K562 (cell line): ENCODE measurements around the gene PRICKLE3. TPM values are rescaled to one million over a fixed set of nuclear protein-coding genes. Genes with fewer than 3 reads are reported as not detected.

Experiments
- ATAC-seq: fragments of 200-7000 bp; cut with Tn5 transposase; 3 replicates; pipeline ENCODE4 v1.9.1; 2020; ENCODE audit warnings: moderate library complexity
- BruUV-seq: library from RNA; stranded (reverse); fragments of 400-500 nt; replicated peaks from 2 replicates; lab custom pipeline; 2021; lab: Mats Ljungman, UMichigan
- CTCF ChIA-PET: fragments of 300-600 bp; formaldehyde crosslinking; extraction: SDS; loops from one replicate; lab custom pipeline; 2021; ENCODE audit warnings: low intra/inter-chr PET ratio; lab: Yijun Ruan, JAX
- POLR2A ChIA-PET: fragments of 300-600, 350-650 bp; sonication (Branson Sonifier 250); formaldehyde crosslinking; extraction: SDS; loops from one replicate; lab custom pipeline; 2021; ENCODE audit warnings: antibody characterized with exemption, inconsistent platforms; lab: Yijun Ruan, JAX
- DNase-seq, 4 experiments: peaks; one replicate each; pipeline versions ENCODE4 v3.0.0 to v3.0.0-alpha.2; 2011 to 2018; ENCODE audit warnings: low spot score in 3 of 4, mixed read lengths in 3 of 4; ENCODE audit errors: extremely low read depth in 1 of 4
- FAIRE-seq: peaks from 2 replicates; lab custom pipeline; 2011; peaks lifted over from hg19 to GRCh38; lab: Jason Lieb, UNC
- H2AFZ ChIP-seq: 2 replicates; pipeline ENCODE4 v1.6.0; 2011; ENCODE audit warnings: low read depth, low read length, control low read depth, inconsistent platforms
- H3K27ac ChIP-seq: fragments of 200-600 bp; 3 replicates; pipeline ENCODE4 v1.8.0; 2011; ENCODE audit warnings: low read depth, mild to moderate bottlenecking, control low read depth, inconsistent platforms, low read length, moderate library complexity, mixed read lengths; ENCODE audit errors: extremely low read depth
- H3K27me3 ChIP-seq, 2 experiments: fragments of 300-600 bp in 1 of 2; 2 replicates in 1 of 2; 3 replicates in 1 of 2; pipeline versions ENCODE4 v1.6.0 to v1.8.0; 2011; ENCODE audit warnings: inconsistent platforms in 2 of 2, low read length in 2 of 2, mild to moderate bottlenecking in 1 of 2, mixed read lengths in 1 of 2, moderate library complexity in 1 of 2; ENCODE audit not compliant: control insufficient read depth in 2 of 2, insufficient read depth in 2 of 2
- H3K36me3 ChIP-seq: fragments of 300-600 bp; 3 replicates; pipeline ENCODE4 v1.8.0; 2011; ENCODE audit warnings: mild to moderate bottlenecking, low read length, inconsistent platforms; ENCODE audit not compliant: control insufficient read depth, insufficient read depth
- H3K4me1 ChIP-seq, 2 experiments: fragments of 200-600 bp in 1 of 2; replicated peaks in 1 of 2; 2 replicates in 1 of 2; 3 replicates in 1 of 2; pipeline versions ENCODE4 v1.5.1 to v1.8.0; 2011; ENCODE audit warnings: inconsistent platforms in 2 of 2, low read length in 2 of 2, mild to moderate bottlenecking in 1 of 2, mixed read lengths in 1 of 2, moderate library complexity in 1 of 2; ENCODE audit not compliant: control insufficient read depth in 2 of 2, insufficient read depth in 2 of 2
- H3K4me2 ChIP-seq: 2 replicates; pipeline ENCODE4 v1.6.1; 2011; ENCODE audit warnings: low read length, control low read depth, inconsistent platforms, mixed read lengths; ENCODE audit not compliant: insufficient read depth
- H3K4me3 ChIP-seq: fragments of 200-600 bp; sonication (generic), shearing (Covaris generic); 2 replicates; pipeline ENCODE4 v1.5.1; 2016; ENCODE audit warnings: control low read depth, inconsistent platforms
- H3K79me2 ChIP-seq: fragments of 200-600 bp; 3 replicates; pipeline ENCODE4 v1.8.0; 2011; ENCODE audit warnings: low read length, inconsistent platforms; ENCODE audit not compliant: control insufficient read depth, insufficient read depth
- H3K9ac ChIP-seq, 2 experiments: 2 replicates each; pipeline versions ENCODE4 v1.6.0 to v1.6.1; 2011; ENCODE audit warnings: low read depth in 2 of 2, low read length in 2 of 2, control low read depth in 1 of 2, inconsistent platforms in 1 of 2, mild to moderate bottlenecking in 1 of 2, mixed read lengths in 1 of 2; ENCODE audit not compliant: insufficient read depth in 1 of 2
- H3K9me1 ChIP-seq: one replicate; pipeline ENCODE4 v1.6.0; 2011; ENCODE audit warnings: inconsistent platforms, mild to moderate bottlenecking, low read length, moderate library complexity; ENCODE audit not compliant: control insufficient read depth, insufficient read depth
- H3K9me3 ChIP-seq: replicated peaks from 2 replicates; pipeline ENCODE4 v1.5.1; 2011; ENCODE audit warnings: low read depth, low read length, inconsistent platforms; ENCODE audit not compliant: control insufficient read depth, insufficient read depth
- H4K20me1 ChIP-seq: replicated peaks from 2 replicates; pipeline ENCODE4 v1.6.1; 2011; ENCODE audit warnings: low read length, inconsistent platforms, mixed read lengths; ENCODE audit not compliant: control insufficient read depth, insufficient read depth
- HNRNPUL1 ChIP-seq: fragments of 200-400 bp; formaldehyde crosslinking; IDR thresholded peaks from 2 replicates; pipeline ENCODE4 v1.6.1; 2017; ENCODE audit warnings: low read length
- RBM39 ChIP-seq: fragments of 200-400 bp; formaldehyde crosslinking; optimal IDR thresholded peaks from 2 replicates; pipeline ENCODE3; 2018; ENCODE audit warnings: low read depth, low read length
- SMARCB1 ChIP-seq: IDR thresholded peaks from 2 replicates; pipeline ENCODE4 v1.6.1; 2011; ENCODE audit warnings: improper control_type of control experiment, low read depth; ENCODE audit not compliant: insufficient read length
- ZNF507 ChIP-seq: conservative IDR thresholded peaks from 2 replicates; pipeline ENCODE4 v1.6.1; 2017; ENCODE audit warnings: missing genetic modification characterization, missing compliant biosample characterization
- WGBS: fragments of 100-300 bp; shearing (Covaris generic); methylation state at CpG from one replicate; pipeline ENCODE4 v1.1.6; 2016; ENCODE audit warnings: low coverage, mixed read lengths; ENCODE audit not compliant: insufficient coverage; ENCODE audit errors: missing lambda C conversion rate; 5-methylcytosine and 5-hydroxymethylcytosine counted together
- in situ Hi-C: fragments of 300-500 bp; cut with MboI; formaldehyde crosslinking; loops from 4 replicates; pipeline ENCODE4 v1.15.0; 2018; ENCODE audit warnings: inconsistent platforms, mixed read lengths
- intact Hi-C: fragments of 100-400 bp; cut with micrococcal nuclease; formaldehyde crosslinking; loops from 2 replicates; pipeline ENCODE4 v1.14.2; 2022
- polyA plus RNA-seq, 8 experiments: library from polyadenylated mRNA; depleted of rRNA in 4 of 8; stranded (reverse) in 5 of 8; unstranded in 3 of 8; fragments of >200 nt; fragmentation: Nextera tagmentation in 2 of 8; fragmentation: Illumina TruSeq in 1 of 8; extraction: Ambion mirVana in 2 of 8; extraction: Trizol in 1 of 8; gene quantifications; 2 replicates each; pipeline versions ENCODE4 v1.2.1 to v1.2.3, GENCODE V29; 2011 to 2014; ENCODE audit warnings: inconsistent platforms in 1 of 8, missing spikeins in 1 of 8
- total RNA-seq, 7 experiments: library from RNA; depleted of rRNA in 6 of 7; stranded (reverse); fragments of >200 nt in 6 of 7; fragmentation: Illumina TruSeq in 2 of 7; extraction: Trizol in 2 of 7; gene quantifications; 2 replicates each; pipeline versions ENCODE4 v1.2.1 to v1.2.3, GENCODE V29; 2011 to 2021; ENCODE audit warnings: low replicate concordance in 1 of 7
- TF ChIP-seq, protein P1 (sequence below): sonication (generic); formaldehyde crosslinking; IDR thresholded peaks from 2 replicates; pipeline ENCODE4 v1.8.0; 2022; ENCODE audit warnings: missing genetic modification reagents, mild to moderate bottlenecking, moderate library complexity, borderline replicate concordance
- TF ChIP-seq, protein P2 (sequence below): fragments of 250-450 bp; sonication (Bioruptor Pico); IDR thresholded peaks from 2 replicates; pipeline ENCODE4 v1.8.0; 2021; ENCODE audit warnings: borderline replicate concordance, mild to moderate bottlenecking, moderate library complexity; ENCODE audit not compliant: poor library complexity, severe bottlenecking

Gene PRICKLE3
- total and polyA plus RNA-seq, 9 of the 15 experiments (the other 6 are each of a cell fraction or from before 2014, with no cell fraction given) = 1.1 to 44.3 (median 14.0) TPM

DNA sequence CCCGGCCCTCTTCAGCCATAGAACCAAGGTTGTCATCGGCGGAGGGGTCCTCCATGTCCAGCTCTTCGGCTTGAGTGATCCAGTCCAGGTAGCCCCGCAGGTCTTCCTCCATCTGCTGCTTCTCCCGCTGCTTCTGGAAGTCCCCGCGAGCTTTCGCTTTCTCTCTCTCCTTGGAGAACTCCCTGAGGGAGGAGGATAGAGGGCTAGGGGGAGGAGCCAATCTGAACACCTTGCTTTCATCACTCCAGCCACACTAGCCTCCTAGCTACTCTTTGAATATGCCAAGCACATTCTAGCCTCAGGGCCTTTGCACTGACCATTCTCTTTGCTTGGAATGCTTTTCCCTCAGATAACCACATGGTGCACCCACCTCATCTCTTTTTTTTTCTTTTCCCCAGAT is 40.8 kb upstream of the PRICKLE3 start:
- Histone ChIP-seq H3K9me1 (no peaks in the 10 kb centered on the region), H3K27me3 (peaks cover 0 to 17% of the 10 kb centered on the region in 2 experiments; a peak in 2 of 5 replicates), H3K36me3 (no peaks in the 10 kb centered on the region), H3K4me2 (0 out of 2 replicates have a peak overlapping the region, but pooled peaks have one; percentile 11), H3K4me1 (peaks cover 6 to 41% of the 10 kb centered on the region in 2 experiments; a peak in 4 of 5 replicates), H3K9me3 (no peaks in the 10 kb centered on the region), H3K79me2 (no peaks in the 10 kb centered on the region), H2AFZ (no peak overlapping the region), H3K4me3 (no peak overlapping the region), H3K27ac (no peak overlapping the region), H4K20me1 (no peaks in the 10 kb centered on the region), H3K9ac (no peak overlapping the region)
- CTCF ChIA-PET = no interaction called here
- POLR2A ChIA-PET = interaction anchor here (0.7 to 1.3 kb wide), 3 partner anchors 10 to 427 kb away, joined by 3 to 4 read pairs (median 3); no protein-coding TSS in a partner anchor
- no peak for FAIRE-seq
- ATAC-seq = no peak
- no peak for DNase-seq
- in situ Hi-C loops (no loop called here), intact Hi-C loops (no loop called here)
- no TSS peak for BruUV-seq
- WGBS = 29% methylated on average over 7 of the region's 9 CpGs
- TF ChIP-seq, protein P1, sequence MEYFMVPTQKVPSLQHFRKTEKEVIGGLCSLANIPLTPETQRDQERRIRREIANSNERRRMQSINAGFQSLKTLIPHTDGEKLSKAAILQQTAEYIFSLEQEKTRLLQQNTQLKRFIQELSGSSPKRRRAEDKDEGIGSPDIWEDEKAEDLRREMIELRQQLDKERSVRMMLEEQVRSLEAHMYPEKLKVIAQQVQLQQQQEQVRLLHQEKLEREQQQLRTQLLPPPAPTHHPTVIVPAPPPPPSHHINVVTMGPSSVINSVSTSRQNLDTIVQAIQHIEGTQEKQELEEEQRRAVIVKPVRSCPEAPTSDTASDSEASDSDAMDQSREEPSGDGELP = peak; percentile 4; the same call in 1 of the 2 replicates
- TF ChIP-seq, protein P2, sequence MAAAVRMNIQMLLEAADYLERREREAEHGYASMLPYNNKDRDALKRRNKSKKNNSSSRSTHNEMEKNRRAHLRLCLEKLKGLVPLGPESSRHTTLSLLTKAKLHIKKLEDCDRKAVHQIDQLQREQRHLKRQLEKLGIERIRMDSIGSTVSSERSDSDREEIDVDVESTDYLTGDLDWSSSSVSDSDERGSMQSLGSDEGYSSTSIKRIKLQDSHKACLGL (CRISPR knock-in tag) = no peak
- no peak for TF ChIP-seq RBM39
- no peak for TF ChIP-seq ZNF507 (tag)
- TF ChIP-seq HNRNPUL1 = no peak
- TF ChIP-seq SMARCB1 = no peak
- TF ChIP-seq, all 486 proteins: peak for 1
